ENCODE results near the gene PLOD2.

The PLOD2 gene

DNA sequence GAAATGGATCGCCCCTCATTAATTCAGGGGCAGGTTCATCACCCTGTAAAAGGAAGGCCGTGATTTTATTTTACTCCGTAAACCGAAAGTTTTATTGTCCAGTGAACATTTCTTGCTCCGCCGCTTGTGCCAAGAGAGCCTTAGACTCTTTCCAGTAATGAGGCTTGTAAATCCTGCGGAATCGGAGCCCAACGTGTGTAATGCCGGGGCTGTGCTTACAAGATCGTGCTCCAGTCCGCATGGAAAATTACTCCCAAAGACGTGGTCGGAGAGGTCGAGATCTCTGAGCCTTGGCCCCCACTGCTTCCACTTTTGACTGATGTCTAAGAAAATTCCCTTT lies 649 bp upstream of the PLOD2 start:
- DNase-seq (ENCODE audit: low spot score): no peak

DNA sequence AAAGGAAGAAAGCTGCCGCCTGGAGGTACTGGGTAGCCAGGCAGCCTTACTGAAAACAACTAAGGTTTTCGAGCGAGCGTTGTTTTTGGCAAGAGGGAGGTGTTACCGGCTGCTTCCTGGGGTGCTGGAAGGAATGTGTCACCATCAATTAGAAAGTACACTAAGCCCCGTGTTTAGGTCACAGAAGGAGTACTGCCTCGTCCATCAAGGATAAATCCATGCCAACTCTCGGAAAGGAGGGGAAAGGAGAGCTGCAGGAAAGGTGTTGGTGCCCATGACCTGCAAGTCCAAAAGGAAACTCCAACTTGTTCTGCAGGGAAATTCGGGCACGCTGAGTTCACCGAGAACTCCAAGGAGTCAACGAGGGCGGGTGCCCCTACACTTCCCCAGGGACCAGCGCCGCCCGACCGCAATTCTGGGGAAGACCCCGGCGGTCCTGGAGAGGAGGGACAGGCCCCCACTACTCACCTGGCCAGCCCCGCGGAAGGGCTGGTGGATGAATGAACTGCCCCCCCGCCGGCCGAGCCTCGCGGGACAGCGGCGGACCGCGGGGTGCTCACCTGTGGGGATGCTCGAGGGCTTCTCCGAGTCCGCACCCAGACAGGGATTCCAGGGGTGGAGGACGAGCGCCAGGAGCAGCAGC lies 542 bp downstream of the PLOD2 start:
- peak; percentile 45 for DNase-seq (ENCODE audit: low spot score)
- TF ChIP-seq, protein P1, sequence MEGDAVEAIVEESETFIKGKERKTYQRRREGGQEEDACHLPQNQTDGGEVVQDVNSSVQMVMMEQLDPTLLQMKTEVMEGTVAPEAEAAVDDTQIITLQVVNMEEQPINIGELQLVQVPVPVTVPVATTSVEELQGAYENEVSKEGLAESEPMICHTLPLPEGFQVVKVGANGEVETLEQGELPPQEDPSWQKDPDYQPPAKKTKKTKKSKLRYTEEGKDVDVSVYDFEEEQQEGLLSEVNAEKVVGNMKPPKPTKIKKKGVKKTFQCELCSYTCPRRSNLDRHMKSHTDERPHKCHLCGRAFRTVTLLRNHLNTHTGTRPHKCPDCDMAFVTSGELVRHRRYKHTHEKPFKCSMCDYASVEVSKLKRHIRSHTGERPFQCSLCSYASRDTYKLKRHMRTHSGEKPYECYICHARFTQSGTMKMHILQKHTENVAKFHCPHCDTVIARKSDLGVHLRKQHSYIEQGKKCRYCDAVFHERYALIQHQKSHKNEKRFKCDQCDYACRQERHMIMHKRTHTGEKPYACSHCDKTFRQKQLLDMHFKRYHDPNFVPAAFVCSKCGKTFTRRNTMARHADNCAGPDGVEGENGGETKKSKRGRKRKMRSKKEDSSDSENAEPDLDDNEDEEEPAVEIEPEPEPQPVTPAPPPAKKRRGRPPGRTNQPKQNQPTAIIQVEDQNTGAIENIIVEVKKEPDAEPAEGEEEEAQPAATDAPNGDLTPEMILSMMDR (IDR thresholded peaks at IDR 0.05; ENCODE audit: extremely low read depth, missing control alignments): no peak

More for the DNA sequence above, 649 bp upstream of the PLOD2 start:
- TF ChIP-seq, protein P1 (IDR thresholded peaks at IDR 0.05; ENCODE audit: extremely low read depth, missing control alignments): no peak

DNA sequence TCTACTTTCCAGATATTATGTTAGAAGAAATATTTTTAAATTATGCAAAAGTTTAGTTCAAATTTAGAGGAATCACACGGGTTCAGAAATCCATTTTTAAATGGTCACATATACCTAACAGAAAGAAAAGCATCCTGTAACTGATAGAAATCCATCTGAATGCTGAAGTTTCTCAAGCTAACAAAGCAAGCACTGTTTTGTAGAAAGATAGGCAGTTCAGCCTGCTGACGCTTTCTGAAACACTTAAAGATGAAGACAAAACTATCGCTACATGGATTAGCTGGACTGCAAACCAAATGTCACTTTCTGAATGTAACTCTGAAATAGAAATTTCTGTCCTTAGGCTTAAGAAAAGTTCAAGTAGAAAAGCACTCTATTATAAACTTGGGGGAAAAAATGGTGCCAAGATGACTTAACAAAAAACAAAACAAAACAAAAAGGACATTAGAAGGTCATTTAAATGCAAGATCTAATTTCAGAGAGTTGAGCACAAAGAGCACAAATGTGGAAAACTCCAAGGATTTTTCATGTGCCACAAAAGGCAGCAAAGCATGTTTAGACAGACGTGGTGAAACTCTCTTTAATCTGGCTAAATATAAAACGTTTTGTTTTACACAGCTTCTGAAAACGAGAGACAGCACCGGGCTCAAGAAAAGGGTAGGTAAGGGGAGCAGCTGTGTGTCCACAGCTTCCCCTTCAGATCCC lies 1.2 kb downstream of the PLOD2 start:
- TF ChIP-seq, protein P1 (IDR thresholded peaks at IDR 0.05; ENCODE audit: extremely low read depth, missing control alignments): no peak

DNA sequence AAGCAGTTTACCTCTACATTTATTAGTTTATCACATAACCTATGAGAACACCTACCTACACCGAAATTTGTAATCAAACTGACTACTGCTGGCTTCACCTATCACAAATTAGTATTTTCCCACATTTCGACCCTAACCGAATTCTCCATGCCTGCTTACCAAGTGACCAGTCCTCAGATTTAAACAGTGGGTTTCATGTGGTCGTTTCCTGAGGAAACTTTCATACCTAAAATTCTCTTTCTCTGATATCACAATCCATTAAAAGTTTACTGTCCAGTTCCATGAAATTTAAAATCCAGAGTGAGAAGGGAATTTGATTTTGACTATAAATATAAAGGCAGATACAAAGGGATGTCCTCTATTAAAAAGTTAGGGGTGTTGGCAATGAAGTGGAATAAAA lies 1.9 kb downstream of the PLOD2 start:
- TF ChIP-seq, protein P1 (IDR thresholded peaks at IDR 0.05; ENCODE audit: extremely low read depth, missing control alignments): no peak
- no peak for DNase-seq (ENCODE audit: low spot score)

More for the DNA sequence above, 1.2 kb downstream of the PLOD2 start:
- DNase-seq (ENCODE audit: low spot score): no peak

DNA sequence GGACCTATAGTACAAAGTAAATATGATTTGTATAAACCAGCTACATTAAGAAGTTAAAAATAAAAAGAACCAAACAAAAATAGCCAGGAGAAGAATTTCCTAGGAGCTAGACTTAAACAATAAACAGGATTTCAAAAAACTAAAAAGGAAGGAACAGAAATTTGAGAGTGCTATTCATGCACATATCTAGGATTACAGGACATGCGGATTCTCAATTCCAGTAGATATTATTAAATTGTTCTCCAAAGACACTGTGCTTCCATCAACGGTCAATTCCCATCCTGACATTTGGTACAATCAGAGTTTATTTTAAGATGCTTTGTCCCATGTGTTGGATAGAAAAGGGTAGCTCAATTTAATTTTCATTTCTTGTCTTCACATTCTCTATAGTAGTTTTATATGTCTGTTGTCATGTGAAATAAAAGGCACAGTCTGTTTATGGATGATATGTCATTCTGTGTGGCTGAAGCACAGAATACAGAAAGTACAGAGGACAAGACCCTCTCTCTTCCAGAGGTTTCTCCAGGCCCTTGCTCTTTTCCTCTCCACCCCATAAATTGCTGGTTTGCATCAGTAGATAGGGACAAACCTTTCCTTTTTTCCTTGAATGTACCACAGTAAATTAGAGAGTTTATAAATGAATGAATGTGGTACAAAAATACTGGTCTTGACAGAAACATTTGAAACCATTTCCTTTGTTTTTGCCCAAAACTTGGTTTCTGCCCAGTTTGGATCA lies 3.5 kb downstream of the PLOD2 start:
- no peak for DNase-seq (ENCODE audit: low spot score)
- TF ChIP-seq, protein P1 (IDR thresholded peaks at IDR 0.05; ENCODE audit: extremely low read depth, missing control alignments): no peak

DNA sequence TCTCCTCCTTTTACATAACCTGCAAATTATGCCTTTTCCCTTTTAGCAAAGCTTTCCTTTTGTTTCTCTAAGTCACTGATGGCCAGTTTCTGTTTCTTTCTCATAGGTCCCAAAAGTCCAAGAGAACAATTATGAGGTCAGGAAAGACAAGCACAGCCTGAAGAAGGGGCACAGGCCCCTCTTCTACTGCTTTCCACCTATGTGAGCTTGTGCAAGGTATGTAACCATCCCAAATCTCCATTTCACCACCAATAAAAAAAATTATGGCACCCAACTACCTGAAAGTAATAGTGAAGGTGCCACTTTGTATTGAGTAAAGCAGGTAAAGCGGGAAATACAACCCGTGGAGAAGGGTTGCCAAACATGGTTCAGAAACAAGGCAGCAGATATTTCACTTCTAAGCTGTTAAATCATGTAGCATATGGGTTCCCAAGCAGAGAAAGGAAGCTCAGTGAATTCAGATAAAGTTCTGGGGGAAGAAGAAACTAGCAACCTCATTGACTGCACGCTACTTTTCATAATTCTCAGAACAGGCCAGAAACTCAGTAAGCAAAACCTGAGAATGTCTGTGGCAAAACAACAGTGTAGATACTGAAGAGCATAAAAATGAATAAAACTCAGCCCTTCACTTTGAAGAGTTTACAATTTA lies 4.2 kb downstream of the PLOD2 start:
- DNase-seq (ENCODE audit: low spot score): no peak
- TF ChIP-seq, protein P1 (IDR thresholded peaks at IDR 0.05; ENCODE audit: extremely low read depth, missing control alignments): no peak

Data from GM20000 (cell line).